H1 (cell line): ENCODE measurements around the gene GRID2. TPM values are rescaled to one million over a fixed set of nuclear protein-coding genes. Genes with fewer than 3 reads are reported as not detected.

Experiments used
- CTCF ChIA-PET: fragments of 300-600 bp; sonication (Branson Sonifier 250); formaldehyde crosslinking; loops from one replicate; lab custom pipeline; 2021; ENCODE audit not compliant: partially characterized antibody; lab: Charles Lee
- POLR2A ChIA-PET: fragments of 300-600 bp; sonication (Branson Sonifier 250); formaldehyde crosslinking; loops from one replicate; lab custom pipeline; 2021; ENCODE audit warnings: inconsistent platforms; ENCODE audit not compliant: partially characterized antibody; lab: Charles Lee
- DNase-seq, 2 experiments: peaks; one replicate each; pipeline versions ENCODE4 v3.0.0 to v3.0.0-alpha.2; 2010 to 2022; ENCODE audit warnings: low spot score in 2 of 2, low read depth in 1 of 2, mixed read lengths in 1 of 2
- FAIRE-seq: peaks from 2 replicates; lab custom pipeline; 2011; peaks lifted over from hg19 to GRCh38; lab: Jason Lieb, UNC
- H2AFZ ChIP-seq: 2 replicates; pipeline ENCODE4 v1.8.1; 2012; ENCODE audit warnings: low read length, inconsistent platforms
- H2AK5ac ChIP-seq: 2 replicates; pipeline ENCODE4 v1.6.1; 2013; ENCODE audit warnings: low read depth, low read length
- H2BK120ac ChIP-seq: replicated peaks from 2 replicates; pipeline ENCODE3; 2013; ENCODE audit warnings: low read depth, low read length, inconsistent platforms
- H2BK12ac ChIP-seq: 2 replicates; pipeline ENCODE4 v1.6.1; 2013; ENCODE audit warnings: low read depth, low read length
- H2BK15ac ChIP-seq: 2 replicates; pipeline ENCODE4 v1.6.1; 2013; ENCODE audit warnings: low read length
- H2BK20ac ChIP-seq: 2 replicates; pipeline ENCODE4 v1.6.1; 2013; ENCODE audit warnings: low read length
- H2BK5ac ChIP-seq: 2 replicates; pipeline ENCODE4 v1.6.1; 2013; ENCODE audit warnings: low read depth, low read length
- H3K14ac ChIP-seq: 2 replicates; pipeline ENCODE4 v1.6.1; 2013; ENCODE audit warnings: inconsistent platforms; ENCODE audit not compliant: insufficient read length
- H3K18ac ChIP-seq: 2 replicates; pipeline ENCODE4 v1.6.1; 2013; ENCODE audit warnings: low read length; ENCODE audit errors: extremely low read depth
- H3K23ac ChIP-seq: 2 replicates; pipeline ENCODE4 v1.6.1; 2013; ENCODE audit warnings: inconsistent platforms; ENCODE audit not compliant: insufficient read length
- H3K23me2 ChIP-seq: 2 replicates; pipeline ENCODE4 v1.6.1; 2013; ENCODE audit warnings: low read depth, low read length
- H3K27ac ChIP-seq: 2 replicates; pipeline ENCODE4 v1.6.1; 2011; ENCODE audit warnings: low read depth, low read length, inconsistent platforms
- H3K27me3 ChIP-seq, 4 experiments: replicated peaks in 1 of 4; 1 replicate in 1 of 4; 2 replicates in 3 of 4; pipeline versions ENCODE4 v1.6.1 to v1.8.1; 2011 to 2013; ENCODE audit warnings: low read length in 3 of 4, mild to moderate bottlenecking in 3 of 4, inconsistent platforms in 2 of 4, mixed read lengths in 2 of 4, moderate library complexity in 1 of 4; ENCODE audit not compliant: control insufficient read depth in 3 of 4, insufficient read depth in 3 of 4; ENCODE audit errors: extremely low read depth in 1 of 4
- H3K36me3 ChIP-seq, 4 experiments: 2 replicates each; pipeline versions ENCODE4 v1.6.1 to v1.8.1; 2011 to 2013; ENCODE audit warnings: mild to moderate bottlenecking in 4 of 4, low read length in 3 of 4, moderate library complexity in 2 of 4, control low read depth in 1 of 4, inconsistent platforms in 1 of 4; ENCODE audit not compliant: insufficient read depth in 4 of 4, control insufficient read depth in 2 of 4
- H3K4ac ChIP-seq: replicated peaks from 2 replicates; pipeline ENCODE3; 2013; ENCODE audit warnings: low read length, low read depth, mixed read lengths, inconsistent platforms; ENCODE audit not compliant: insufficient read length
- H3K4me1 ChIP-seq, 4 experiments: replicated peaks in 1 of 4; 1 replicate in 1 of 4; 2 replicates in 3 of 4; pipeline versions ENCODE4 v1.6.1 to v1.8.1; 2011 to 2013; ENCODE audit warnings: low read length in 3 of 4, inconsistent platforms in 2 of 4, mixed read lengths in 1 of 4; ENCODE audit not compliant: insufficient read depth in 4 of 4, control insufficient read depth in 3 of 4
- H3K4me2 ChIP-seq, 2 experiments: 2 replicates each; pipeline versions ENCODE4 v1.6.1 to v1.8.1; 2011 to 2013; ENCODE audit warnings: low read depth in 2 of 2, low read length in 2 of 2, control low read depth in 1 of 2, inconsistent platforms in 1 of 2, mild to moderate bottlenecking in 1 of 2; ENCODE audit not compliant: insufficient read depth in 1 of 2
- H3K4me3 ChIP-seq, 4 experiments: fragments of 200-600, 300-600 bp in 1 of 4; sonication (generic), shearing (Covaris generic), sonication (Bioruptor Twin) in 1 of 4; 2 replicates each; pipeline versions ENCODE4 v1.5.1 to v1.8.1; 2011 to 2016; ENCODE audit warnings: low read length in 4 of 4, low read depth in 3 of 4, control low read depth in 2 of 4, inconsistent platforms in 2 of 4, mild to moderate bottlenecking in 2 of 4, mixed read lengths in 1 of 4, moderate library complexity in 1 of 4; ENCODE audit not compliant: insufficient read depth in 2 of 4; ENCODE audit errors: extremely low read depth in 1 of 4
- H3K56ac ChIP-seq: replicated peaks from 2 replicates; pipeline ENCODE3; 2013; ENCODE audit warnings: low read depth, mild to moderate bottlenecking, mixed read lengths, low read length, inconsistent platforms; ENCODE audit not compliant: insufficient read length
- H3K79me1 ChIP-seq: 2 replicates; pipeline ENCODE4 v1.6.1; 2013; ENCODE audit warnings: low read depth, low read length, control low read depth
- H3K79me2 ChIP-seq, 2 experiments: 2 replicates each; pipeline versions ENCODE4 v1.6.1 to v1.8.1; 2012 to 2013; ENCODE audit warnings: low read length in 2 of 2, mild to moderate bottlenecking in 2 of 2, inconsistent platforms in 1 of 2; ENCODE audit not compliant: insufficient read depth in 2 of 2, control insufficient read depth in 1 of 2
- H3K9ac ChIP-seq, 4 experiments: replicated peaks in 1 of 4; 1 replicate in 1 of 4; 2 replicates in 3 of 4; pipeline versions ENCODE4 v1.6.1 to v1.8.1; 2011 to 2013; ENCODE audit warnings: low read depth in 3 of 4, low read length in 3 of 4, control low read depth in 2 of 4, mild to moderate bottlenecking in 2 of 4, moderate library complexity in 2 of 4, inconsistent platforms in 1 of 4; ENCODE audit errors: extremely low read depth in 1 of 4
- H3K9me3 ChIP-seq, 2 experiments: 2 replicates each; pipeline versions ENCODE4 v1.6.1 to v1.8.1; 2012 to 2013; ENCODE audit warnings: mild to moderate bottlenecking in 2 of 2, moderate library complexity in 2 of 2, control low read depth in 1 of 2, inconsistent platforms in 1 of 2, low read depth in 1 of 2, low read length in 1 of 2, mixed read lengths in 1 of 2; ENCODE audit not compliant: insufficient read depth in 2 of 2
- H4K20me1 ChIP-seq, 2 experiments: replicated peaks in 1 of 2; 2 replicates each; pipeline versions ENCODE3 to v1.8.1; 2011 to 2013; ENCODE audit warnings: inconsistent platforms in 2 of 2, low read length in 2 of 2, mild to moderate bottlenecking in 1 of 2; ENCODE audit not compliant: insufficient read depth in 2 of 2, control insufficient read depth in 1 of 2
- H4K5ac ChIP-seq: 2 replicates; pipeline ENCODE4 v1.6.1; 2013; ENCODE audit warnings: low read length, low read depth, mixed read lengths, inconsistent platforms; ENCODE audit not compliant: insufficient read length
- H4K8ac ChIP-seq: 2 replicates; pipeline ENCODE4 v1.8.0; 2013; ENCODE audit warnings: mild to moderate bottlenecking, moderate library complexity, low read length, inconsistent platforms; ENCODE audit not compliant: insufficient read depth; ENCODE audit errors: extremely low read depth
- H4K91ac ChIP-seq: replicated peaks from 2 replicates; pipeline ENCODE3; 2013; ENCODE audit warnings: low read length, mixed read lengths, inconsistent platforms; ENCODE audit not compliant: insufficient read length
- BRCA1 ChIP-seq: IDR thresholded peaks from 2 replicates; pipeline ENCODE4 v1.6.1; 2012; ENCODE audit warnings: low read depth, low read length, improper control_type of control experiment
- CBX5 ChIP-seq: fragments of 300-800, 300-1000 bp; sonication (generic); IDR thresholded peaks from 2 replicates; pipeline ENCODE4 v1.7.1; 2016; ENCODE audit warnings: antibody characterized with exemption, low read length, low read depth
- HDAC2 ChIP-seq, 2 experiments: fragments of 300-600 bp in 1 of 2; sonication (generic) in 1 of 2; IDR thresholded peaks; 2 replicates each; pipeline ENCODE4 v1.6.1; 2011 to 2012; ENCODE audit warnings: low read depth in 2 of 2, low read length in 2 of 2, mild to moderate bottlenecking in 2 of 2, moderate library complexity in 2 of 2, borderline replicate concordance in 1 of 2, inconsistent platforms in 1 of 2
- KDM1A ChIP-seq: fragments of 200-600, 300-600 bp; sonication (generic); IDR thresholded peaks from 2 replicates; pipeline ENCODE4 v1.7.1; 2016; ENCODE audit warnings: mild to moderate bottlenecking, low read length, borderline replicate concordance
- PHF8 ChIP-seq: fragments of 200-600 bp; sonication (generic); conservative IDR thresholded peaks from 2 replicates; pipeline ENCODE4 v1.7.1; 2012; ENCODE audit warnings: low read depth, mild to moderate bottlenecking, inconsistent platforms, low read length, moderate library complexity
- POLR2AphosphoS5 ChIP-seq: IDR thresholded peaks from 2 replicates; pipeline ENCODE4 v1.6.1; 2011; ENCODE audit warnings: low read depth, low read length
- SIN3A ChIP-seq, 2 experiments: IDR thresholded peaks in 1 of 2; conservative IDR thresholded peaks in 1 of 2; 2 replicates each; pipeline ENCODE4 v1.6.1; 2011 to 2012; ENCODE audit warnings: low read length in 2 of 2, improper control_type of control experiment in 1 of 2, low read depth in 1 of 2, mild to moderate bottlenecking in 1 of 2
- whole genome bisulfite sequencing, 2 experiments: shearing (Covaris generic) in 1 of 2; methylation state at CpG; one replicate each; pipeline versions ENCODE4 v1.1.6 to v1.1.7; 2013 to 2015; ENCODE audit warnings: low lambda C conversion rate in 2 of 2, mixed read lengths in 2 of 2, inconsistent platforms in 1 of 2, low coverage in 1 of 2, missing lambda C conversion rate in 1 of 2; ENCODE audit not compliant: insufficient replicate concordance in 2 of 2, insufficient coverage in 1 of 2, insufficient read length in 1 of 2; ENCODE audit errors: extremely low coverage in 1 of 2, missing lambda C conversion rate in 1 of 2; 5-methylcytosine and 5-hydroxymethylcytosine counted together
- polyA plus RNA-seq, 7 experiments: library from polyadenylated mRNA; depleted of rRNA in 3 of 7; stranded (reverse) in 5 of 7; unstranded in 2 of 7; fragments of >200 nt in 5 of 7; fragments of 200-250 nt in 2 of 7; gene quantifications; 1 replicate in 5 of 7; 2 replicates in 1 of 7; 4 replicates in 1 of 7; pipeline versions ENCODE4 v1.2.1 to v1.2.3, GENCODE V29; 2011 to 2013; ENCODE audit warnings: missing spikeins in 2 of 7, mixed read lengths in 2 of 7
- total RNA-seq: library from RNA; stranded (reverse); fragmentation: NEBNext Ultra II Directional; extraction: Animal tissue kit (Norgen Biotek cat#: 25700); gene quantifications from 2 replicates; pipeline ENCODE4 v1.2.1, GENCODE V29; 2021

The GRID2 gene
- total and polyA plus RNA-seq, 2 of the 8 experiments (the other 6 are each of a cell fraction or from before 2014, with no cell fraction given) = 31.1 to 81.9 TPM

- CTCF ChIA-PET = no interaction called here
- WGBS, 2 experiments = 88% methylated on average over 3 of the region's 3 CpGs; no CpG with 5 or more reads in 1 of the 2 experiments
Measured at GRCh38 chr4:93228021-93228420, 924.3 kb downstream of the GRID2 start.

More at GRCh38 chr4:93228021-93228420, 924.3 kb downstream of the GRID2 start:
- Histone ChIP-seq H3K4ac (no peak overlapping the region), H3K23ac (no peak overlapping the region), H3K4me3 (no peak overlapping the region), H3K27me3 (no peaks in the 10 kb centered on the region), H3K14ac (no peak overlapping the region), H2AK5ac (no peak overlapping the region), H2BK15ac (no peak overlapping the region), H2AFZ (no peak overlapping the region), H4K91ac (no peak overlapping the region), H2BK5ac (no peak overlapping the region), H3K23me2 (no peaks in the 10 kb centered on the region), H2BK20ac (no peak overlapping the region), H3K18ac (no peak overlapping the region), H3K4me1 (no peaks in the 10 kb centered on the region), H4K20me1 (no peaks in the 10 kb centered on the region), H4K8ac (no peak overlapping the region), H2BK120ac (no peak overlapping the region), H3K56ac (no peak overlapping the region), H3K79me1 (no peaks in the 10 kb centered on the region), H3K9ac (no peak overlapping the region), H4K5ac (no peak overlapping the region), H2BK12ac (no peak overlapping the region), H3K36me3 (peaks cover 0 to 28% (median 11%) of the 10 kb centered on the region in 4 experiments; a peak in 6 of 8 replicates), H3K9me3 (no peaks in the 10 kb centered on the region), H3K27ac (no peak overlapping the region), H3K4me2 (no peak overlapping the region), H3K79me2 (no peaks in the 10 kb centered on the region)
- no peak for TF ChIP-seq KDM1A
- no peak for TF ChIP-seq CBX5
- TF ChIP-seq POLR2AphosphoS5 = no peak
- no peak for TF ChIP-seq SIN3A (conservative IDR thresholded peaks at IDR 0.05 in 1 of 2, IDR thresholded peaks at IDR 0.05 in 1 of 2; ENCODE audit: low read depth in 1 of 2, low read length in 2 of 2)
- TF ChIP-seq HDAC2 (IDR thresholded peaks at IDR 0.05; ENCODE audit: borderline replicate concordance in 1 of 2, low read depth in 2 of 2, low read length in 2 of 2) = no peak
- TF ChIP-seq PHF8 = no peak
- TF ChIP-seq BRCA1 = no peak
- DNase-seq = no peak
- POLR2A ChIA-PET = interaction anchor here (1.5 kb wide), 1 partner anchor 8 kb away, joined by 3 read pairs; no protein-coding TSS in a partner anchor
- FAIRE-seq = no peak
